HepG2 (cell line): ENCODE measurements around the gene RAB32. TPM values are rescaled to one million over a fixed set of nuclear protein-coding genes. Genes with fewer than 3 reads are reported as not detected.

ENCODE experiments used
- ASH2L ChIP-seq: fragments of 300-600, 200-600 bp; sonication (generic); IDR thresholded peaks from 2 replicates; pipeline ENCODE4 v1.7.0; 2017; ENCODE audit warnings: low read depth, mild to moderate bottlenecking, moderate library complexity, mixed read lengths, low read length; ENCODE audit not compliant: insufficient read length
- ATAD3A ChIP-seq: sonication (generic); formaldehyde crosslinking; IDR thresholded peaks from 2 replicates; pipeline ENCODE4 v1.4.0; 2020; ENCODE audit warnings: missing genetic modification reagents
- CHD4 ChIP-seq: fragments of 200-600 bp; sonication (generic); IDR thresholded peaks from 2 replicates; pipeline ENCODE4 v1.7.0; 2017; ENCODE audit warnings: mild to moderate bottlenecking, low read length, borderline replicate concordance
- EP300 ChIP-seq, 3 experiments: sonication (generic) in 1 of 3; formaldehyde crosslinking in 1 of 3; IDR thresholded peaks; 2 replicates each; pipeline versions ENCODE4 v1.5.1 to v1.6.1; 2011 to 2020; ENCODE audit warnings: low read depth in 2 of 3, low read length in 2 of 3, borderline replicate concordance in 1 of 3, improper control_type of control experiment in 1 of 3, mild to moderate bottlenecking in 1 of 3, missing genetic modification reagents in 1 of 3, moderate library complexity in 1 of 3
- HOMEZ ChIP-seq: IDR thresholded peaks from 2 replicates; pipeline ENCODE4 v1.6.1; 2016; ENCODE audit warnings: low read depth
- PAWR ChIP-seq: sonication (generic); formaldehyde crosslinking; IDR thresholded peaks from 2 replicates; pipeline ENCODE4 v1.4.0; 2020; ENCODE audit warnings: missing genetic modification reagents, mild to moderate bottlenecking, borderline replicate concordance
- POGZ ChIP-seq: sonication (generic); formaldehyde crosslinking; IDR thresholded peaks from 2 replicates; pipeline ENCODE4 v1.4.0; 2020; ENCODE audit warnings: mild to moderate bottlenecking, missing genetic modification reagents
- POLR2AphosphoS5 ChIP-seq: IDR thresholded peaks from 2 replicates; pipeline ENCODE4 v1.6.1; 2012; ENCODE audit warnings: low read depth, low read length
- PTBP1 ChIP-seq: fragments of 200-400 bp; formaldehyde crosslinking; IDR thresholded peaks from 2 replicates; pipeline ENCODE4 v1.6.1; 2018; ENCODE audit warnings: low read length, low read depth; ENCODE audit not compliant: poor library complexity, severe bottlenecking
- REPIN1 ChIP-seq: sonication (generic); formaldehyde crosslinking; IDR thresholded peaks from 2 replicates; pipeline ENCODE4 v1.8.0; 2022; ENCODE audit warnings: missing genetic modification reagents, low read depth, mild to moderate bottlenecking, borderline replicate concordance
- TFDP2 ChIP-seq: sonication (generic); formaldehyde crosslinking; IDR thresholded peaks from 2 replicates; pipeline ENCODE4 v1.4.0; 2020; ENCODE audit warnings: missing genetic modification reagents
- U2AF1 ChIP-seq: fragments of 200-400 bp; formaldehyde crosslinking; optimal IDR thresholded peaks from 2 replicates; pipeline ENCODE3; 2017; ENCODE audit warnings: mild to moderate bottlenecking, low read depth, low read length
- ZFP82 ChIP-seq: sonication (generic); formaldehyde crosslinking; IDR thresholded peaks from 2 replicates; pipeline ENCODE4 v1.5.1; 2020; ENCODE audit warnings: mild to moderate bottlenecking, missing genetic modification reagents, borderline replicate concordance
- ZNF407 ChIP-seq: sonication (generic); formaldehyde crosslinking; IDR thresholded peaks from one replicate; pipeline ENCODE4 v1.5.1; 2020; ENCODE audit warnings: mild to moderate bottlenecking, missing genetic modification reagents; ENCODE audit errors: not compliant biosample characterization
- ZNF678 ChIP-seq: sonication (generic); formaldehyde crosslinking; IDR thresholded peaks from 2 replicates; pipeline ENCODE4 v1.4.0; 2020; ENCODE audit warnings: mild to moderate bottlenecking, missing genetic modification reagents
- ZNF772 ChIP-seq: sonication (generic); formaldehyde crosslinking; IDR thresholded peaks from 2 replicates; pipeline ENCODE4 v1.5.0; 2020; ENCODE audit warnings: mild to moderate bottlenecking, missing genetic modification reagents
- ZSCAN21 ChIP-seq: sonication (generic); formaldehyde crosslinking; IDR thresholded peaks from 2 replicates; pipeline ENCODE4 v1.8.0; 2022; ENCODE audit warnings: mild to moderate bottlenecking, missing genetic modification reagents, moderate library complexity, borderline replicate concordance
- ZSCAN30 ChIP-seq: sonication (generic); formaldehyde crosslinking; IDR thresholded peaks from 2 replicates; pipeline ENCODE4 v1.5.0; 2020; ENCODE audit warnings: mild to moderate bottlenecking, missing genetic modification reagents
- polyA plus RNA-seq, 8 experiments: library from polyadenylated mRNA; depleted of rRNA in 3 of 8; stranded (reverse) in 7 of 8; unstranded in 1 of 8; fragments of >200 nt; fragmentation: Illumina TruSeq in 4 of 8; extraction: Trizol in 4 of 8; gene quantifications; 2 replicates each; pipeline versions ENCODE4 v1.2.1 to v1.2.3, GENCODE V29; 2011 to 2016; ENCODE audit warnings: low read depth in 4 of 8, missing spikeins in 1 of 8, mixed read lengths in 1 of 8; ENCODE audit not compliant: insufficient read depth in 1 of 8
- total RNA-seq, 5 experiments: library from RNA; depleted of rRNA; stranded (reverse); fragments of >200 nt; fragmentation: Illumina TruSeq; extraction: Trizol; gene quantifications; 2 replicates each; pipeline ENCODE4 v1.2.3, GENCODE V29; 2016; ENCODE audit warnings: low read depth in 1 of 5

RAB32 gene
- total and polyA plus RNA-seq, 2 of the 13 experiments (the other 11 are each of a cell fraction or from before 2014, with no cell fraction given): 43.7 to 93.9 TPM

GRCh38 chr6:146543940-146544615 lies 445 bp downstream of the RAB32 start (continued):
- TF ChIP-seq ZNF407 (CRISPR knock-in tag) (peak; percentile 82), ZSCAN30 (CRISPR knock-in tag) (no peak), ASH2L (peak; percentile 68), POLR2AphosphoS5 (peak; percentile 25; the same call in 1 of the 2 replicates), ZSCAN21 (CRISPR knock-in tag) (peak; percentile 21; the same call in 1 of the 2 replicates), REPIN1 (no peak), EP300 (IDR thresholded peaks at IDR 0.05; ENCODE audit: low read depth in 2 of 2, low read length in 2 of 2) (no peak), EP300 (CRISPR knock-in tag; IDR thresholded peaks at IDR 0.05; ENCODE audit: borderline replicate concordance) (peak; percentile 22; the same call in 1 of the 2 replicates), ZNF772 (peak; percentile 70), ZFP82 (CRISPR knock-in tag) (no peak), POGZ (CRISPR knock-in tag) (peak; percentile 68), PTBP1 (no peak), PAWR (CRISPR knock-in tag) (no peak), HOMEZ (CRISPR knock-in tag) (no peak), ATAD3A (CRISPR knock-in tag) (no peak), CHD4 (no peak), TFDP2 (CRISPR knock-in tag) (no peak), ZNF678 (CRISPR knock-in tag) (no peak), U2AF1 (no peak)
